Measurements from ENCODE around the gene ARHGAP6. TPM values are rescaled to one million over a fixed set of nuclear protein-coding genes. Genes with fewer than 3 reads are reported as not detected.

Gene ARHGAP6
- total and polyA plus RNA-seq, 9 of the 15 experiments (the other 6 are each of a cell fraction or from before 2014, with no cell fraction given), result 12.5 to 63.6 (median 41.8) TPM

DNA sequence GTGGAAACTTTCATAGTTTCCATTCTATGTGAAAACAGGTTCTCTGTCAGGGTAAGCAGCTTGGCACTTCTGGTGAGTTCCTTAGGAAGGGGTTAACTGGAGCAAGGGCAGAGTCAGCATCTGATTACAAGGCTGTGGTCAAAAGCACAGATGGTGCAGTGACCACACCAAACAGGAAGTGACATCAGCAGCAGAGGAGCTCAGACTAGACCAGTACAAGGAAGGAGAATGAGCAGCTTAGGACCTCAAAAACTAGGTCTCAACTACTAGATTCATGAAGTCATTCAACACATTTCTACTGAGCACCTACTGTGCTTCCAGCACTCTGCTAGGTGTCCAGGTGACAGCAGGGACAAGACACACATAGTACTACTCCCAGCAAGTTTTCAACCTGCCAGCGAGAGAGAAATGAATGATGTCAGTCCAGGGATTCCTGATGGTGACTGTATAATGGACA is 242.3 kb downstream of the ARHGAP6 start (continued):
- TF ChIP-seq, protein P1, sequence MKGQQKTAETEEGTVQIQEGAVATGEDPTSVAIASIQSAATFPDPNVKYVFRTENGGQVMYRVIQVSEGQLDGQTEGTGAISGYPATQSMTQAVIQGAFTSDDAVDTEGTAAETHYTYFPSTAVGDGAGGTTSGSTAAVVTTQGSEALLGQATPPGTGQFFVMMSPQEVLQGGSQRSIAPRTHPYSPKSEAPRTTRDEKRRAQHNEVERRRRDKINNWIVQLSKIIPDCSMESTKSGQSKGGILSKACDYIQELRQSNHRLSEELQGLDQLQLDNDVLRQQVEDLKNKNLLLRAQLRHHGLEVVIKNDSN (CRISPR knock-in tag; IDR thresholded peaks at IDR 0.05), result 0 out of 2 replicates have a peak, but pooled peaks have one; percentile 8
- TF ChIP-seq NUFIP1 (IDR thresholded peaks at IDR 0.05; ENCODE audit: partially characterized antibody) (no peak), KAT2B (IDR thresholded peaks at IDR 0.05; ENCODE audit: low read depth, low read length) (no peak), TAF9B (IDR thresholded peaks at IDR 0.05; ENCODE audit: partially characterized antibody) (peak; percentile 85), LCOR (CRISPR knock-in tag; IDR thresholded peaks at IDR 0.05) (peak; percentile 70; the same call in 1 of the 2 replicates), NR4A1 (CRISPR knock-in tag; IDR thresholded peaks at IDR 0.05) (no peak), NR4A1 (tag; IDR thresholded peaks at IDR 0.05) (no peak), BCL6 (CRISPR knock-in tag; IDR thresholded peaks at IDR 0.05) (no peak), GTF2F1 (IDR thresholded peaks at IDR 0.05; ENCODE audit: low read depth, low read length) (no peak), KAT8 (IDR thresholded peaks at IDR 0.05; ENCODE audit: low read depth) (no peak)
- TF ChIP-seq, protein P2, sequence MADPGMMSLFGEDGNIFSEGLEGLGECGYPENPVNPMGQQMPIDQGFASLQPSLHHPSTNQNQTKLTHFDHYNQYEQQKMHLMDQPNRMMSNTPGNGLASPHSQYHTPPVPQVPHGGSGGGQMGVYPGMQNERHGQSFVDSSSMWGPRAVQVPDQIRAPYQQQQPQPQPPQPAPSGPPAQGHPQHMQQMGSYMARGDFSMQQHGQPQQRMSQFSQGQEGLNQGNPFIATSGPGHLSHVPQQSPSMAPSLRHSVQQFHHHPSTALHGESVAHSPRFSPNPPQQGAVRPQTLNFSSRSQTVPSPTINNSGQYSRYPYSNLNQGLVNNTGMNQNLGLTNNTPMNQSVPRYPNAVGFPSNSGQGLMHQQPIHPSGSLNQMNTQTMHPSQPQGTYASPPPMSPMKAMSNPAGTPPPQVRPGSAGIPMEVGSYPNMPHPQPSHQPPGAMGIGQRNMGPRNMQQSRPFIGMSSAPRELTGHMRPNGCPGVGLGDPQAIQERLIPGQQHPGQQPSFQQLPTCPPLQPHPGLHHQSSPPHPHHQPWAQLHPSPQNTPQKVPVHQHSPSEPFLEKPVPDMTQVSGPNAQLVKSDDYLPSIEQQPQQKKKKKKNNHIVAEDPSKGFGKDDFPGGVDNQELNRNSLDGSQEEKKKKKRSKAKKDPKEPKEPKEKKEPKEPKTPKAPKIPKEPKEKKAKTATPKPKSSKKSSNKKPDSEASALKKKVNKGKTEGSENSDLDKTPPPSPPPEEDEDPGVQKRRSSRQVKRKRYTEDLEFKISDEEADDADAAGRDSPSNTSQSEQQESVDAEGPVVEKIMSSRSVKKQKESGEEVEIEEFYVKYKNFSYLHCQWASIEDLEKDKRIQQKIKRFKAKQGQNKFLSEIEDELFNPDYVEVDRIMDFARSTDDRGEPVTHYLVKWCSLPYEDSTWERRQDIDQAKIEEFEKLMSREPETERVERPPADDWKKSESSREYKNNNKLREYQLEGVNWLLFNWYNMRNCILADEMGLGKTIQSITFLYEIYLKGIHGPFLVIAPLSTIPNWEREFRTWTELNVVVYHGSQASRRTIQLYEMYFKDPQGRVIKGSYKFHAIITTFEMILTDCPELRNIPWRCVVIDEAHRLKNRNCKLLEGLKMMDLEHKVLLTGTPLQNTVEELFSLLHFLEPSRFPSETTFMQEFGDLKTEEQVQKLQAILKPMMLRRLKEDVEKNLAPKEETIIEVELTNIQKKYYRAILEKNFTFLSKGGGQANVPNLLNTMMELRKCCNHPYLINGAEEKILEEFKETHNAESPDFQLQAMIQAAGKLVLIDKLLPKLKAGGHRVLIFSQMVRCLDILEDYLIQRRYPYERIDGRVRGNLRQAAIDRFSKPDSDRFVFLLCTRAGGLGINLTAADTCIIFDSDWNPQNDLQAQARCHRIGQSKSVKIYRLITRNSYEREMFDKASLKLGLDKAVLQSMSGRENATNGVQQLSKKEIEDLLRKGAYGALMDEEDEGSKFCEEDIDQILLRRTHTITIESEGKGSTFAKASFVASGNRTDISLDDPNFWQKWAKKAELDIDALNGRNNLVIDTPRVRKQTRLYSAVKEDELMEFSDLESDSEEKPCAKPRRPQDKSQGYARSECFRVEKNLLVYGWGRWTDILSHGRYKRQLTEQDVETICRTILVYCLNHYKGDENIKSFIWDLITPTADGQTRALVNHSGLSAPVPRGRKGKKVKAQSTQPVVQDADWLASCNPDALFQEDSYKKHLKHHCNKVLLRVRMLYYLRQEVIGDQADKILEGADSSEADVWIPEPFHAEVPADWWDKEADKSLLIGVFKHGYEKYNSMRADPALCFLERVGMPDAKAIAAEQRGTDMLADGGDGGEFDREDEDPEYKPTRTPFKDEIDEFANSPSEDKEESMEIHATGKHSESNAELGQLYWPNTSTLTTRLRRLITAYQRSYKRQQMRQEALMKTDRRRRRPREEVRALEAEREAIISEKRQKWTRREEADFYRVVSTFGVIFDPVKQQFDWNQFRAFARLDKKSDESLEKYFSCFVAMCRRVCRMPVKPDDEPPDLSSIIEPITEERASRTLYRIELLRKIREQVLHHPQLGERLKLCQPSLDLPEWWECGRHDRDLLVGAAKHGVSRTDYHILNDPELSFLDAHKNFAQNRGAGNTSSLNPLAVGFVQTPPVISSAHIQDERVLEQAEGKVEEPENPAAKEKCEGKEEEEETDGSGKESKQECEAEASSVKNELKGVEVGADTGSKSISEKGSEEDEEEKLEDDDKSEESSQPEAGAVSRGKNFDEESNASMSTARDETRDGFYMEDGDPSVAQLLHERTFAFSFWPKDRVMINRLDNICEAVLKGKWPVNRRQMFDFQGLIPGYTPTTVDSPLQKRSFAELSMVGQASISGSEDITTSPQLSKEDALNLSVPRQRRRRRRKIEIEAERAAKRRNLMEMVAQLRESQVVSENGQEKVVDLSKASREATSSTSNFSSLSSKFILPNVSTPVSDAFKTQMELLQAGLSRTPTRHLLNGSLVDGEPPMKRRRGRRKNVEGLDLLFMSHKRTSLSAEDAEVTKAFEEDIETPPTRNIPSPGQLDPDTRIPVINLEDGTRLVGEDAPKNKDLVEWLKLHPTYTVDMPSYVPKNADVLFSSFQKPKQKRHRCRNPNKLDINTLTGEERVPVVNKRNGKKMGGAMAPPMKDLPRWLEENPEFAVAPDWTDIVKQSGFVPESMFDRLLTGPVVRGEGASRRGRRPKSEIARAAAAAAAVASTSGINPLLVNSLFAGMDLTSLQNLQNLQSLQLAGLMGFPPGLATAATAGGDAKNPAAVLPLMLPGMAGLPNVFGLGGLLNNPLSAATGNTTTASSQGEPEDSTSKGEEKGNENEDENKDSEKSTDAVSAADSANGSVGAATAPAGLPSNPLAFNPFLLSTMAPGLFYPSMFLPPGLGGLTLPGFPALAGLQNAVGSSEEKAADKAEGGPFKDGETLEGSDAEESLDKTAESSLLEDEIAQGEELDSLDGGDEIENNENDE (IDR thresholded peaks at IDR 0.05; ENCODE audit: low read depth, low read length), result no peak
